OCI-LY7 (cell line): ENCODE results near the gene NAA15. TPM values are rescaled to one million over a fixed set of nuclear protein-coding genes. Genes with fewer than 3 reads are reported as not detected.
"Not testable (repeated sequence)": the region's sequence is repeated elsewhere in the genome, so short reads cannot be mapped to it uniquely, and the experiment has no call there.

ENCODE experiments used
- BruUV-seq: library from RNA; stranded (reverse); fragments of 400-500 nt; replicated peaks from 2 replicates; lab custom pipeline; 2021; lab: Mats Ljungman, UMichigan
- CTCF ChIA-PET: fragments of 300-600 bp; sonication (Branson Sonifier 250); formaldehyde crosslinking; loops from one replicate; lab custom pipeline; 2022; ENCODE audit warnings: antibody characterized with exemption; ENCODE audit not compliant: unreplicated experiment; lab: Charles Lee
- POLR2A ChIA-PET: fragments of 300-600 bp; sonication (Branson Sonifier 250); formaldehyde crosslinking; loops from one replicate; lab custom pipeline; 2022; ENCODE audit warnings: antibody characterized with exemption; lab: Charles Lee
- DNase-seq: peaks from one replicate; pipeline ENCODE4 v3.0.0-alpha.2; 2015; ENCODE audit warnings: low spot score
- H2AFZ ChIP-seq: fragments of 200-600 bp; sonication (generic), shearing (Covaris generic); 2 replicates; pipeline ENCODE4 v1.6.1; 2014; ENCODE audit warnings: mild to moderate bottlenecking, antibody characterized with exemption, low read length, moderate library complexity
- H3K27ac ChIP-seq: fragments of 200-600 bp; sonication (generic); 2 replicates; pipeline ENCODE4 v1.5.1; 2014; ENCODE audit warnings: mixed run types, low read depth, mild to moderate bottlenecking, moderate library complexity, low read length, inconsistent platforms; ENCODE audit not compliant: poor library complexity, severe bottlenecking
- H3K36me3 ChIP-seq: fragments of 200-600 bp; sonication (generic); 2 replicates; pipeline ENCODE4 v1.6.1; 2014; ENCODE audit warnings: mild to moderate bottlenecking, antibody characterized with exemption, low read length, moderate library complexity, mixed read lengths; ENCODE audit not compliant: insufficient read depth
- H3K4me1 ChIP-seq: fragments of 200-600 bp; sonication (generic); 2 replicates; pipeline ENCODE4 v1.5.1; 2014; ENCODE audit warnings: mild to moderate bottlenecking, low read length; ENCODE audit not compliant: insufficient read depth, poor library complexity, severe bottlenecking
- H3K4me2 ChIP-seq: fragments of 200-600 bp; sonication (generic); 2 replicates; pipeline ENCODE4 v1.6.1; 2014; ENCODE audit warnings: mild to moderate bottlenecking, low read length
- H3K4me3 ChIP-seq: fragments of 200-600 bp; sonication (generic); 2 replicates; pipeline ENCODE4 v1.5.1; 2014; ENCODE audit warnings: mild to moderate bottlenecking, low read depth, low read length; ENCODE audit not compliant: poor library complexity, severe bottlenecking
- H3K79me2 ChIP-seq: fragments of 200-600 bp; sonication (generic); 2 replicates; pipeline ENCODE4 v1.6.1; 2016; ENCODE audit warnings: low read depth, mild to moderate bottlenecking, low read length, moderate library complexity, mixed read lengths; ENCODE audit not compliant: insufficient read depth
- H3K9me2 ChIP-seq: fragments of 200-600 bp; sonication (generic); 2 replicates; pipeline ENCODE4 v1.6.1; 2016; ENCODE audit warnings: mild to moderate bottlenecking, low read length, mixed read lengths; ENCODE audit not compliant: insufficient read depth
- H3K9me3 ChIP-seq: fragments of 200-600 bp; sonication (generic); 2 replicates; pipeline ENCODE4 v1.6.1; 2014; ENCODE audit warnings: mild to moderate bottlenecking, mixed run types, low read length, mixed read lengths
- H4K20me1 ChIP-seq: fragments of 200-600 bp; sonication (generic); 2 replicates; pipeline ENCODE4 v1.6.1; 2014; ENCODE audit warnings: mild to moderate bottlenecking, antibody characterized with exemption, low read length, moderate library complexity, mixed read lengths; ENCODE audit not compliant: insufficient read depth
- CTCF ChIP-seq: fragments of 200-600 bp; sonication (generic); conservative IDR thresholded peaks from 2 replicates; pipeline ENCODE4 v1.5.1; 2014; ENCODE audit warnings: mild to moderate bottlenecking, antibody characterized with exemption, low read length, moderate library complexity, mixed read lengths
- EZH2phosphoT487 ChIP-seq: fragments of 200-600 bp; sonication (generic); IDR thresholded peaks from 2 replicates; pipeline ENCODE4 v1.6.1; 2018; ENCODE audit warnings: low read depth, borderline replicate concordance, mild to moderate bottlenecking, mixed run types, antibody characterized with exemption, low read length, moderate library complexity, mixed read lengths
- intact Hi-C: fragments of 100-400 bp; cut with micrococcal nuclease; formaldehyde crosslinking; loops from one replicate; pipeline ENCODE4 v1.10.0; 2022; ENCODE audit not compliant: unreplicated experiment
- total RNA-seq, 2 experiments: library from RNA; depleted of rRNA in 1 of 2; stranded (reverse); fragments of >200 nt in 1 of 2; shearing (Covaris generic) in 1 of 2; gene quantifications; 2 replicates each; pipeline ENCODE4 v1.2.3, GENCODE V29; 2014 to 2022

Gene NAA15
- total RNA-seq, 2 experiments from 2014 or later, result 45.3 to 95.9 TPM

GRCh38 chr4:139312552-139313332 is 11.4 kb downstream of the NAA15 start:
- peaks cover 79% of the 10 kb centered on the region for H3K4me1 ChIP-seq
- peaks cover 18% of the 10 kb centered on the region for H3K9me3 ChIP-seq
- no peaks in the 10 kb centered on the region for H3K9me2 ChIP-seq
- ChIA-PET POLR2A (interaction anchor here (0.9 to 2.5 kb wide), 7 partner anchors 10 to 244 kb away, joined by 4 to 15 read pairs (median 7); partner anchors contain the start of genes NAA15, NDUFC1 and SETD7), CTCF (interaction anchor here (0.8 to 1.0 kb wide), 2 partner anchors 12 to 282 kb away, joined by 3 to 4 read pairs; partner anchors contain the start of gene NAA15)
- peak; percentile 67 for DNase-seq
- TF ChIP-seq CTCF (no peak), EZH2phosphoT487 (no peak)
- peak overlapping the region; percentile 79 for H3K27ac ChIP-seq
- H3K79me2 ChIP-seq, result peaks cover 100% of the 10 kb centered on the region
- peak overlapping the region; percentile 79 for H3K4me2 ChIP-seq
- H3K4me3 ChIP-seq, result peak overlapping the region; percentile 54
- intact Hi-C loops, result loop anchor here (1.0 kb wide), 1 partner anchor 141 kb away; no protein-coding TSS in a partner anchor
- peaks cover 68% of the 10 kb centered on the region for H3K36me3 ChIP-seq
- peaks cover 9% of the 10 kb centered on the region; the same call in 1 of the 2 replicates for H4K20me1 ChIP-seq
- no peak overlapping the region for H2AFZ ChIP-seq
- BruUV-seq, result TSS peak; percentile 13

DNA sequence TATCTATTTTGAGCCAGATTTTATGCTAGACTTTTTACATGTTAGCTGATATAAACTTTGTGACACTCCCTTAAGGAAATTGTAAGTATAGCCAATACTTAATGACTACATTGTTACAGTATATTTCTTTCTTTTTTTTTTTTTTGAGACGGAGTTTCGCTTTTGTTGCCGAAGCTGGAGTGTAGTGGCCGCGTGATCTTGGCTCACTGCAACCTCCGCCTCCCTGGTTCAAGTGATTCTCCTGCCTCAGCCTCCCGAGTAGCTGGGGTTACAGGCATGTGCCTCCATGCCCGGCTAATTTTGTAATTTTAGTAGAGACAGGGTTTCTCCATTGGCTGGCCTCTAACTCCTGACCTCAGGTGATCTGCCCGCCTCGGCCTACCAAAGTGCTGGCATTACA is 12.1 kb downstream of the NAA15 start:
- Histone ChIP-seq H3K9me3 (peaks cover 23% of the 10 kb centered on the region), H3K4me3 (peak overlapping the region; percentile 54), H3K79me2 (peaks cover 100% of the 10 kb centered on the region), H3K27ac (peak overlapping the region; percentile 79), H3K4me1 (peaks cover 79% of the 10 kb centered on the region), H3K36me3 (peaks cover 69% of the 10 kb centered on the region), H3K4me2 (peak overlapping the region; percentile 79)
- H2AFZ ChIP-seq, DNase-seq, BruUV-seq, H4K20me1 ChIP-seq, CTCF ChIA-PET, intact Hi-C loops, H3K9me2 ChIP-seq: not testable (repeated sequence)
- POLR2A ChIA-PET, result interaction anchor here (0.7 kb wide), 1 partner anchor 1304 kb away, joined by 5 read pairs; no protein-coding TSS in a partner anchor

GRCh38 chr4:139314047-139314800 is 12.9 kb downstream of the NAA15 start:
- ChIA-PET CTCF (interaction anchor here (1.0 kb wide), 1 partner anchor 9 kb away, joined by 3 read pairs; no protein-coding TSS in a partner anchor), POLR2A (interaction anchor here (0.6 to 1.4 kb wide), 4 partner anchors 9 to 1303 kb away, joined by 3 to 8 read pairs (median 4); partner anchors contain the start of gene NAA15)
- H3K4me1 ChIP-seq, result peaks cover 77% of the 10 kb centered on the region
- TF ChIP-seq EZH2phosphoT487 (no peak), CTCF (no peak)
- peaks cover 9% of the 10 kb centered on the region; the same call in 1 of the 2 replicates for H4K20me1 ChIP-seq
- H3K36me3 ChIP-seq, result peaks cover 70% of the 10 kb centered on the region
- H3K9me2 ChIP-seq, result no peaks in the 10 kb centered on the region
- H3K4me2 ChIP-seq, result peak overlapping the region; percentile 79
- H3K27ac ChIP-seq, result peak overlapping the region; percentile 79
- BruUV-seq, result no TSS peak
- peaks cover 28% of the 10 kb centered on the region for H3K9me3 ChIP-seq
- peak overlapping the region; percentile 54 for H3K4me3 ChIP-seq
- intact Hi-C loops, result no loop called here
- no peak for DNase-seq
- no peak overlapping the region for H2AFZ ChIP-seq
- peaks cover 100% of the 10 kb centered on the region for H3K79me2 ChIP-seq
